Activated T-helper 2 cell treated with anti-CD3 and anti-CD28 coated beads, Interferon-gamma antibody, Interleukin-2, Interleukin-4, amounts not matched to agents 10 μg/mL and 5 μg/mL and 100 μg/mL, durations not matched to agents 14 hours and 24 hours and 36 hours (primary cell): Measurements from ENCODE around the gene GPR108. TPM values are rescaled to one million over a fixed set of nuclear protein-coding genes. Genes with fewer than 3 reads are reported as not detected.

ENCODE experiments used
- DNase-seq: peaks from one replicate; pipeline ENCODE4 v3.0.0; 2021; ENCODE audit warnings: low spot score
- H3K27ac Mint-ChIP-seq: one replicate; pipeline ENCODE4 v1.8.0; 2021; ENCODE audit warnings: mixed read lengths
- H3K27me3 Mint-ChIP-seq: one replicate; pipeline ENCODE4 v1.8.0; 2021; ENCODE audit warnings: low read depth, mixed read lengths
- H3K36me3 Mint-ChIP-seq: one replicate; pipeline ENCODE4 v1.8.0; 2021; ENCODE audit warnings: low read depth, mixed read lengths
- H3K4me1 Mint-ChIP-seq: one replicate; pipeline ENCODE4 v1.8.0; 2021; ENCODE audit warnings: low read depth, mixed read lengths
- H3K4me3 Mint-ChIP-seq: one replicate; pipeline ENCODE4 v1.8.0; 2021; ENCODE audit warnings: low read depth, mild to moderate bottlenecking, moderate library complexity, mixed read lengths
- H3K9me3 Mint-ChIP-seq: one replicate; pipeline ENCODE4 v1.8.0; 2021; ENCODE audit warnings: mixed read lengths
- intact Hi-C: fragments of 100-400 bp; cut with micrococcal nuclease; formaldehyde crosslinking; loops from one replicate; pipeline ENCODE4 v1.15.1; 2023
- total RNA-seq: library from RNA; stranded (reverse); gene quantifications from 2 replicates; pipeline ENCODE4 v1.2.3, GENCODE V29; 2022

GPR108 gene
- total RNA-seq, 1 donor from 2014 or later: 90.4 TPM

DNA sequence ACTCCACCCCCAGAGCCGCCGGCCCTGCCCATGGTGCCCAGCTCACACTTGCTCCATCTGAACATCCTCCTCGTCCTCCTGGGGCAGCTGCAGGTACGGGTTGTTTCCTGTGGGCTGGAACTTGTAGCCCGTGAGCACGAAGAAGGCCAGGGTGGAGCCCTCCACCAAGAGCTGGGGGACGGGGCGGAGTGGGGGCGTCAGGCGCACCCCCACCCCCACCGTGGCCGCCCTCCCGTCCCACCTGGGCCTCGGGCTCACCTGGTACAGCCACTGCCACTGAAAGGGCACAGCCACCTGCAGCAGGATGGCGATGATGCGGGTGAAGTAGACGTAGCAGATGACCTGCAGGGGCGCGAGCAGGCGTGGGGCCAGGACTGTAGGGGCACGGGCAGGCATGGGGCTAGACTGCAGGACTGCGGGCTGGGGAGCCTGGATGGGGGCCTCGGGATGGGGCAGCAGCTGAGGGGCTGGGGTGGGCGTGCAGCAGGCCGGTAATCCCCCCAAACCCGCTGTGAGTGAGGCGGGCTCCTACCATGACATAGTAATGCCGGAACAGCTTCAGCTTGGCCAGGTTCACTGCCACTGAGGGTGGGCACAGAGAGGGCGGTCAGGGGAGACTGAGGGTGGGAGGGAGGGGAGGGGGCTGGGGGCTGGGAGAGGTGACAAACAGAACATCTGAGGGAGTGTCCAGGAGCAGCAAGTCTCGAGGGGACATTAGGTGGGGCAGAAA is 6.3 kb downstream of the GPR108 start:
- intact Hi-C loops: no loop called here
- Mint-ChIP-seq H3K27me3 (no peaks in the 10 kb centered on the region), H3K4me3 (no peak overlapping the region), H3K36me3 (peaks cover 39% of the 10 kb centered on the region), H3K4me1 (peaks cover 6% of the 10 kb centered on the region), H3K9me3 (no peaks in the 10 kb centered on the region), H3K27ac (no peak overlapping the region)
- no peak for DNase-seq

DNA sequence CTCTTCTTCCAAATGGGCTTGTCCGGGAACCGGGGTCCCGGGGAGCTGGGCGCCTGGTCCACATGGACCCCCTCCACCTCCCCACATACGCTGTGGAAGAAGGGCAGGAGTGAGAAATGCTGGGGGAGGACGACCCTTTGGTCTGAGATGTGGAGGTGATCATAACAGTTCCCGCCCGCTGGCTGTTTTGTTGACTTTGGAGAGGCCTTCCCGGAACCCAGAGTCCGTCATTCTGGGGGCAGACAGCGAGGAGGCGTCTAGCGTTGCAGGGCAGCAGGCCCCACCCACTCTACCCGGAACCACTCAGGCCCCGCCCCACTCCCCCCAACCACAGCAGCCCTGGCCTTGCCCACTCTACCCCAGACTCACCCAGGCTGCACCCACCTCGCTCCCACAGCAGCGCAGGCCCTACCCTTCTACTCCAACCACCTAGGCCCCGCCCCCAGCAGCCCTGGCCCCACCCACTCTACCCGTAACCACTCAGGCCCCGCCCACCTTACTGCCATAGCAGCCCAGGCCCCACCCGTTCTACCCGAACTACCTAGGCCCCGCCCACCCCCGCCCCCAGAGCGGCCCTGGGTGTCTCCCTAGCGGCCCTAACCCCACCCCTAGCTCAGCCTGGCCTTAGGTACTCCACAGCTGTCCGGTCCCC is 7.1 kb downstream of the GPR108 start:
- Mint-ChIP-seq H3K36me3 (peaks cover 33% of the 10 kb centered on the region), H3K4me3 (no peak overlapping the region), H3K4me1 (peaks cover 1% of the 10 kb centered on the region), H3K27ac (no peak overlapping the region), H3K27me3 (no peaks in the 10 kb centered on the region), H3K9me3 (no peaks in the 10 kb centered on the region)
- DNase-seq: no peak
- intact Hi-C loops: no loop called here

DNA sequence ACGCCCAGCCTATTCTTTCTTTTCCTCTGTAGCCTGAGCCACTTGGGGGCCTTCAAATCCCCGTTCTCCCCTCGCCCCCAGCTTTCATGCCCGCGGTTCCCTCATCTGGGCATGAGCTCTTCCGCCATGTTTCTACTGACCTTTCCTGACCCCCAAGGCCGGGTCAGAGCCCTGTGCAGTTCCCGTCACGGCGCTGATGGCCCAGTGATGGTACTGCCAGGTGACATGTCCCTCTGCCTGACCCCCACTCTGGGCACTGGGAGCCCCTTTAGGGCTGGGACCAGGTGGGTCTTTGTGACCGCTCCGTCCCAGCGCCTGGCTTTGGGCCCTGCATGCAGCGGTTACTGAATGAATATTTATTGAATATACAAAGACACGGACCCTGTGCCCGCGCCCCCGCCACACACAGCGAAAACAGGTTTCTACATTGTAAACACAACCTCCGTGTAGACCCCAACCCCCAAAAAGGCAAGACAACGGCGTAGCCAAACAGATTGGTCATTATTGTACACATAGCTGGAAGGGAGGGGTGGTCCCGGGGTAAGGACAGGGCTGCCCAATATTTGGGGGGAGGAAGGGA is 7.7 kb downstream of the GPR108 start:
- Mint-ChIP-seq H3K27me3 (no peaks in the 10 kb centered on the region), H3K9me3 (no peaks in the 10 kb centered on the region), H3K27ac (no peak overlapping the region), H3K36me3 (peaks cover 29% of the 10 kb centered on the region), H3K4me3 (no peak overlapping the region), H3K4me1 (peaks cover 3% of the 10 kb centered on the region)
- intact Hi-C loops: no loop called here
- no peak for DNase-seq

DNA sequence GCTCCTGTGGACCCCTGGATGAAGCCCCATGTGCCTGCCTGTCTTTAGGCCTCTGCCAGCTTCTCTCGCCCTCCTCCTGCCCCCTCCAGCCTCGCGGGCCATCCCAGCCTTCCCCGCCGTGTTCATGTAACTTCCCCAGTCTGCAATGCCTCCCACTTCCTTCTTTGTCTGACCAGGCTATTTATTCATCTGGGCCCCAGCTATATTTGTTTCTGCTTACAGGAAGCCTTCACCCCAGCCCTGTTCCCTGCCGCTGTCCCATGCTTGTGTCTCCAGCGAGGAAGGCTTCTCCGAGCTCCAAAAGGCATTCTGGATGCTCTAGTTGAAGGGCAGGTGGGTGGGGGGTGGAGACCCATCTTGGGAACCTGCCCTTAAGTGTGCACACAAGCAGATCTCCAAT is 9.0 kb downstream of the GPR108 start:
- H3K9me3 Mint-ChIP-seq: no peaks in the 10 kb centered on the region
- no peak for DNase-seq
- H3K36me3 Mint-ChIP-seq: peaks cover 17% of the 10 kb centered on the region
- H3K27me3 Mint-ChIP-seq: no peaks in the 10 kb centered on the region
- H3K4me1 Mint-ChIP-seq: peaks cover 4% of the 10 kb centered on the region
- no peak overlapping the region for H3K27ac Mint-ChIP-seq
- intact Hi-C loops: no loop called here
- no peak overlapping the region for H3K4me3 Mint-ChIP-seq

DNA sequence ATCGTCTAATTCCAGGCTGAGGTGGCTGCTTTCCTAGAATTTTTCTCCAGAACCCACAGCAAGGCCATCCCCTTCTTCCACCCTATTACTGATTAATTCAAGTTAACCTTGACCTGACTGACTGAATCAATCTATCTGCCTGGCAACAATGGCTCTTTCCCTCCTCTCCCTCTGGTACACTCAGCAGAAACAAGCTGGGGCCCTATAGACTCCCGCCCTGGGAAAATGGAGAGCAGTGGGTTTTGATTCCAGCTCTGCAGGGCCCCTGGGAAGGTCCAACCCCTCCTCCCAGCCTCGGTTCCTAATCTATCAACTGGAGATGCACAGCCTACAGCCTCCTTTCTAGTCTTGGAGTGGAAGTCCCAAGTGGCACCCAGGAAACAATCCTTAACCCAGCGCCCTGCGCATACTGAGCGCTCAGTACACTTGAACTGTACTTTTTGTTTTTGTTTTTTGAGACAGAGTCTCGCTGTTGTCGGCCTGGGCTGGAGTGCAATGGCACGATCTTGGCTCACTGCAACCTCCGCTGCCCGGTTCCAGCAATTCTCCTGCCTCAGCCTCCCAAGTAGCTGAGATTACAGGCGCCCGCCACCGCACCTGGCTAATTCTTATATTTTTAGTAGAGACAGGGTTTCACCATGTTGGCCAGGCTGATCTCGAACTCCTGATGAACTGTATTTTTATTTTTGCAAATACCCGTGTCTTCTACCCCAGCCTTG is 11.7 kb downstream of the GPR108 start:
- no peak overlapping the region for H3K4me3 Mint-ChIP-seq
- no peaks in the 10 kb centered on the region for H3K27me3 Mint-ChIP-seq
- H3K27ac Mint-ChIP-seq: no peak overlapping the region
- H3K4me1 Mint-ChIP-seq: peaks cover 15% of the 10 kb centered on the region
- intact Hi-C loops: no loop called here
- no peaks in the 10 kb centered on the region for H3K9me3 Mint-ChIP-seq
- peaks cover 3% of the 10 kb centered on the region for H3K36me3 Mint-ChIP-seq
- no peak for DNase-seq

DNA sequence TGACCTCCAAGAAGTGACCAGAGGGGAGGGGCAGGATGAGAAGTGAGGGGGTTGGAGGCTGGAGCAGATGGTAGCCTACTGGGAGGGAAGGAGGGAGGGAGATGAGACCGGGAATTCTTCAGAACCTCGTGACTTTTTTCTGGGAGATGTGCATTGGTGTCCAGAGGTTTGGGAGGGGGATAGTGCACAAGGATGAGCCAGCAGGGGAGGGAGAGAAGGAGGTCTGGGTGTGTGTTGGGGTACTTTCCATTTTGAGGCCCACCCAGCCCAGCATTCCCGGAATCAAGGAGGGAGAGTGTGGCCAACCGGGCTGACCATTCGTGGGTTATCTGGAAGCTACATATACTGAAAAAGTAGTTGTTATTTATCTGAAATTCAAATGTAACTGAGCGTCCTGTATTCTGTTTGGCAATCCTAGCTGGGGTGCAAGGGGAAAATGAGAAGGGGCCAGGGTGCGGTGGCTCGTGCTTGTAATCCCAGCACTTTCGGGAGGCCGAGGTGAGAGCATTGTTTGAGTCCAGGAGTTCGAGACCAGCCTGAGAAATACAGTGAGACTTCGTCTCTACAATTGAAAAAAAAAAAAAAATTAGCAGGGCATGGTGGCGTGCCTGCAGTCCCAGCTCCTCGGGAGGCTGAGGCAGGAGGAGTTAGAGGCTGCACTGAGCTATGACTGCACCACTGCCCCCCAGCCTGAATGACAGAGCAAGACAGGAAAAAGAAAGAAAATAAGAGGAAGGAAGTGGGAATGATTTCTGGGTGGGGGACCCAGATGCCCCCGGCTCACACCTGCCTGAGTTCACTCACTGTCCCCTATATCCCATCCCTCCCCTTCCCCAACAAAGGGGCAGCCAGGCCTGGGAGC is 12.5 kb downstream of the GPR108 start:
- Mint-ChIP-seq H3K4me3 (no peak overlapping the region), H3K36me3 (peaks cover under 1% of the 10 kb centered on the region), H3K27me3 (no peaks in the 10 kb centered on the region), H3K27ac (no peak overlapping the region), H3K4me1 (peaks cover 19% of the 10 kb centered on the region), H3K9me3 (no peaks in the 10 kb centered on the region)
- intact Hi-C loops: no loop called here
- no peak for DNase-seq

DNA sequence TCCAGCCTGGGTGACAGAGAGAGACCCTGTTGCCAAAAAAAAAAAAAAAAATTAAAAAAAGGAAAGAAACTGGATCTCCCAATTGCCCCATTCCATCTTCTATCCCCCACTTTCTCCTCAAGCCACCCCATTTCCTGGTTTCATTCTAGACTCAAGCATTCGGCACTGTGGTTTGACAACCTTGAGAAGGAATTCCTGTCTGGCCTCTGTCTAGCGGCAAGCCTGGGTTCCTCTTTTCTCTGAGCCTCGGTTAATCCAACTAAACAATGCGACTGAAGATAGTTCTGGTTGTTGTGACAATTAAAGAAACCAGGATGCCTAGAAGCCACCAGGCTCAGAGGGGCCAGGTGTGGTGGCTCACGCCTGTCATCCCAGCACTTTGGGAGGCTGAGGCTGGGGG is 13.6 kb downstream of the GPR108 start:
- H3K27ac Mint-ChIP-seq: no peak overlapping the region
- H3K4me3 Mint-ChIP-seq: no peak overlapping the region
- H3K4me1 Mint-ChIP-seq: peaks cover 22% of the 10 kb centered on the region
- H3K9me3 Mint-ChIP-seq: no peaks in the 10 kb centered on the region
- H3K27me3 Mint-ChIP-seq: no peaks in the 10 kb centered on the region
- no peak for DNase-seq
- intact Hi-C loops: no loop called here
- H3K36me3 Mint-ChIP-seq: no peaks in the 10 kb centered on the region

DNA sequence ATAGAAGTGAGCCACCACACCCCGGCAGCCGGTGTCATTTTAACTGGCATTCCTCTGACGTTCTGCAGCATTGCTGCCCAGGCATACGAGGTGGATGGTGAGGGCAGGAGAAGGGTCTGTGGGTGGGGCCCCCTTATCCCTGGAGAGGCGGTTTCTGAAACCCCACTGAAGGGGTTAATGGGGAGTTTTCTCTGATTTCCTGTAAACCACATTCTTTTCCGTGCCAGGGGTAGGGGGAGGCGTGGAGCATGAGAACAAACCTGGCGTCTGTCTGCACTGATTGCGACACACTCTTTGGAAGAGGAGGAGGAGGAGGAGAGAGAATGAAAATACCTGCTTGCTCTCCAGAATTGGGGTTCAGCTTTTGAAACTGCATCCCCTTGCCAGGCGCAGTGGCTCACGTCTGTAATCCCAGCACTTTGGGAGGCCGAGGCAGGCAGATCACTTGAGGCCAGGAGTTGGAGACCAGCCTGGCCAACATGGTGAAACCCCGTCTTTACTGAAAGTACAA is 14.2 kb downstream of the GPR108 start:
- H3K36me3 Mint-ChIP-seq: no peaks in the 10 kb centered on the region
- H3K27ac Mint-ChIP-seq: no peak overlapping the region
- DNase-seq: no peak
- intact Hi-C loops: no loop called here
- no peaks in the 10 kb centered on the region for H3K9me3 Mint-ChIP-seq
- no peak overlapping the region for H3K4me3 Mint-ChIP-seq
- H3K27me3 Mint-ChIP-seq: no peaks in the 10 kb centered on the region
- H3K4me1 Mint-ChIP-seq: peaks cover 22% of the 10 kb centered on the region

DNA sequence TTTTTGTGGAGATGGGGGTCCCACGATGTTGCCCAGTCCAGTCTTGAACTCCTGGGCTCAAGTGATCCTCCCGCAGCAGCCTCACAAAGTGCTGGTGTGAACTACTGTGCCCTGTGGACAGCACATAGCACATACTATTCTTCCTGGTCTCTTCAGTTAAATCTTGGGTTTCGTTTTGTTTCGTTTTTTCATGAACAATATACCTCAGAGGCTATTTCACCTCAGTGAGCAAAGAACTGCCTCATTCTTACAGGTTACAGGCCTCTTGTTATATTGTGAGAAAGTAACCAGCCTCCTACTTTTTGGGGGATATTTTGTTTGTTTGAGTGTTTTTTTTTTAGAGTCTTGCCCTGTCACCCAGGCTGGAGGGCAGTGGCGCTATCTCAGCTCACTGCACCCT is 15.6 kb downstream of the GPR108 start:
- H3K27ac Mint-ChIP-seq: no peak overlapping the region
- no peaks in the 10 kb centered on the region for H3K36me3 Mint-ChIP-seq
- no peaks in the 10 kb centered on the region for H3K27me3 Mint-ChIP-seq
- no peak overlapping the region for H3K4me3 Mint-ChIP-seq
- H3K9me3 Mint-ChIP-seq: no peaks in the 10 kb centered on the region
- peaks cover 27% of the 10 kb centered on the region for H3K4me1 Mint-ChIP-seq
- intact Hi-C loops: no loop called here
- DNase-seq: no peak

DNA sequence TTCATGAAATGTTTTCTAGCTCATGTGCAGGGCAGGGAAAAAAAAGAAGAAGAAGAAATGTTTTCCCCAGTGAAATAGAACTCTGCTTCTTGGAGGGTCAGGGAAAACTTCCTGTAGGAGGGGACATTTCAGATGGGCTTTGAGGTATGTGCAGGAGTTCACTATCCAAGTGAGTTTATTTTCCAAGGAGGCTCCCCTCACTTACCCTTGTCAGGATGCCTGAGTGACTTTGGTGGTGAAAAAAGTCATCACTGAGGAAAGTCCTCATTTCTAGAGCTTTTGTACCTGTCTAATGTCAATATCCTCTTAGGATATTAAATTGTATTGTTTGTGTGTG is 16.3 kb downstream of the GPR108 start:
- peaks cover 27% of the 10 kb centered on the region for H3K4me1 Mint-ChIP-seq
- H3K27ac Mint-ChIP-seq: no peak overlapping the region
- H3K4me3 Mint-ChIP-seq: no peak overlapping the region
- no peaks in the 10 kb centered on the region for H3K9me3 Mint-ChIP-seq
- no peak for DNase-seq
- H3K36me3 Mint-ChIP-seq: no peaks in the 10 kb centered on the region
- intact Hi-C loops: no loop called here
- peaks cover 2% of the 10 kb centered on the region for H3K27me3 Mint-ChIP-seq

DNA sequence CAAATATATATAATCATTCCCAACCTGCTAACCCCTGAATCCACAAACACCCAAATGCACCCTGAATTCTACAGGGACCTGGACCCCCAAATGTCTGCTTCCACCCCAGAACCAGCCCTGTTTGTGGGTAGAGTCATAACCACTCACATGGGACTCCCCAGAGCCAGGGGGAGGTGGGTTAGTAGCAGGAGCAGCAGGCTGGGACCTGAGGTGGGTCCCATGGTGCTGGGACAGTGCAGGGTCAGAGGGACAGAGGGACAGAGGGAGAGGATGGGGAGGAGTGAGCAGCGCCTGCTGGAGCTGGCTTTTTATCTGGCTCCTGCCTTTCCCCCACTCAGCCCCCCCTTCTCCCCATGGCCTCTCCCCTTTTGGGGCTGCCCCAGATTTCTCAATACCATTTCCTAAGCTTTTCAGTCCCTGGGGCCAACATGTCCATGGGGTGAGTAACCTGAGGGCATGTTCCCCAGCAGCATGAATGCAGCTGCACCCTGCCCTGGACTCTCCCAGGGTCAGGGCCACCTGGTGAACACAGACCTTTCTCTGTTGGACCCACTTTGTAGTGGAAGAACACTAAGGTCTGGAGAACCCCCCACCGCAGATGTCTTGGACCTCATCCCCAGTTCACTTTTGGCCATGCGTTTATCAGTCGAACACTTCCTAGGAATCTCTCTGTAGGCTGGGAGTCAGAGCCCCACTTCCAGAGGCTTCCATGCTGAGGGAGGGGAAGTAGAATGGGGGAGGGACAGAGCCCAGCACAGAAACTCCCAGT is 16.8 kb downstream of the GPR108 start, which contains the start of gene C3:
Gene C3 (minus strand): TSS at position 282 of the 769 bp plus-strand sequence. CDS start 61 bp downstream, at position 221.
- no peaks in the 10 kb centered on the region for H3K36me3 Mint-ChIP-seq
- H3K27me3 Mint-ChIP-seq: peaks cover 2% of the 10 kb centered on the region
- intact Hi-C loops: no loop called here
- H3K4me1 Mint-ChIP-seq: peaks cover 27% of the 10 kb centered on the region
- H3K27ac Mint-ChIP-seq: no peak within 1 kb of the TSS
- no peak within 1 kb of the TSS for H3K4me3 Mint-ChIP-seq
- no peaks in the 10 kb centered on the region for H3K9me3 Mint-ChIP-seq
- no peak for DNase-seq

DNA sequence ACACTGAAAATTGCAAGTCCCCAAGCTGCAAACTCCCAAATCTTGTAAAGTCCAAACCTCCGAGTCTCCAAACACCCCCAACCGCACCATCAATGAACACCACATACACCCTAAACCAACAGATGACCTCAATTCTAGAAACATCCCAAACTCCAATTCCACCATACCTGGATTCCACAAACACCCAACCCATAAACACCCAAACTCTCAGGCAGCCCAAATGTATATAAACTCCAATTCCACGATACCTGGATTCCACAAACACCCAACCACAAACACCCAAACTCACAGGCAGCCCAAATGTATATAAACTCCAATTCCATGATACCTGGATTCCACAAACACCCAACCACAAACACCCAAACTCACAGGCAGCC is 17.4 kb downstream of the GPR108 start:
- H3K27ac Mint-ChIP-seq: no peak overlapping the region
- H3K27me3 Mint-ChIP-seq: peaks cover 2% of the 10 kb centered on the region
- intact Hi-C loops: no loop called here
- no peaks in the 10 kb centered on the region for H3K36me3 Mint-ChIP-seq
- H3K4me3 Mint-ChIP-seq: no peak overlapping the region
- DNase-seq: no peak
- peaks cover 25% of the 10 kb centered on the region for H3K4me1 Mint-ChIP-seq
- H3K9me3 Mint-ChIP-seq: no peaks in the 10 kb centered on the region
